GM04503 (cell line): ENCODE measurements around the gene SNRK.
A peak's percentile ranks its signal among the peaks of the same experiment; 100 is the strongest.

Experiments
- DNase-seq: peaks from one replicate; pipeline ENCODE4 v3.0.0-alpha.2; 2012; ENCODE audit warnings: low read depth

Gene SNRK

GRCh38 chr3:43286115-43286840, at the start of gene SNRK:
Gene SNRK (plus strand): TSS chr3:43286540. CDS start chr3:43303204, 16,664 bp downstream.
- no peak for DNase-seq

- DNase-seq, result no peak
Observed at GRCh38 chr3:43238801-43239200, 47.5 kb upstream of the SNRK start.

- DNase-seq, result no peak
Observed at GRCh38 chr3:43239755-43240154, 46.6 kb upstream of the SNRK start.

- peak; percentile 70 for DNase-seq
Observed at GRCh38 chr3:43243590-43244587, 42.5 kb upstream of the SNRK start.

GRCh38 chr3:43244694-43245093, 41.6 kb upstream of the SNRK start:
- DNase-seq, result no peak

- no peak for DNase-seq
Observed at GRCh38 chr3:43246976-43247375, 39.4 kb upstream of the SNRK start.

- no peak for DNase-seq
Observed at GRCh38 chr3:43247561-43248184, 38.7 kb upstream of the SNRK start.

GRCh38 chr3:43248185-43248583, 38.2 kb upstream of the SNRK start:
- DNase-seq, result peak; percentile 55

- no peak for DNase-seq
Observed at GRCh38 chr3:43248973-43249372, 37.4 kb upstream of the SNRK start.

- DNase-seq, result no peak
Observed at GRCh38 chr3:43249405-43249804, 36.9 kb upstream of the SNRK start.

- DNase-seq, result no peak
Observed at GRCh38 chr3:43253294-43253693, 33.0 kb upstream of the SNRK start.

- DNase-seq, result no peak
Observed at GRCh38 chr3:43254125-43254524, 32.2 kb upstream of the SNRK start.

- DNase-seq, result no peak
Observed at GRCh38 chr3:43255662-43256061, 30.7 kb upstream of the SNRK start.

GRCh38 chr3:43256714-43257461, 29.5 kb upstream of the SNRK start:
- DNase-seq, result no peak

GRCh38 chr3:43257850-43258249, 28.5 kb upstream of the SNRK start:
- no peak for DNase-seq

GRCh38 chr3:43259626-43260025, 26.7 kb upstream of the SNRK start:
- no peak for DNase-seq

- DNase-seq, result no peak
Observed at GRCh38 chr3:43260412-43260811, 25.9 kb upstream of the SNRK start.

GRCh38 chr3:43262194-43262593, 24.1 kb upstream of the SNRK start:
- DNase-seq, result no peak

GRCh38 chr3:43266451-43266850, 19.9 kb upstream of the SNRK start:
- DNase-seq, result no peak

GRCh38 chr3:43266995-43267394, 19.3 kb upstream of the SNRK start:
- DNase-seq, result no peak

- DNase-seq, result no peak
Observed at GRCh38 chr3:43268636-43269035, 17.7 kb upstream of the SNRK start.

- no peak for DNase-seq
Observed at GRCh38 chr3:43270078-43270477, 16.3 kb upstream of the SNRK start.
